NCI-H2227 treated with DMSO at 0.1 percent for 48 hours (cell line): ENCODE data around the gene IRF2.

Experiments
- DNase-seq: peaks from one replicate; lab custom pipeline; 2025; lab: John Stamatoyannopoulos, UW

The IRF2 gene

GRCh38 chr4:184474263-184475095, at the start of gene IRF2:
Gene IRF2 (minus strand): TSS chr4:184474550. CDS start chr4:184429064, 45,486 bp downstream.
- DNase-seq, result peak; percentile 90

- DNase-seq, result no peak
These were observed 41.3 kb upstream of the IRF2 start for GRCh38 chr4:184515606-184516005.

GRCh38 chr4:184514121-184514988, 40.0 kb upstream of the IRF2 start:
- DNase-seq, result peak; percentile 5

- DNase-seq, result no peak
These were observed 39.4 kb upstream of the IRF2 start for GRCh38 chr4:184513802-184514120.

GRCh38 chr4:184511156-184511555, 36.8 kb upstream of the IRF2 start:
- no peak for DNase-seq

- DNase-seq, result no peak
These were observed 36.1 kb upstream of the IRF2 start for GRCh38 chr4:184510401-184510800.

GRCh38 chr4:184506527-184507121, 32.3 kb upstream of the IRF2 start:
- DNase-seq, result no peak

- no peak for DNase-seq
These were observed 30.0 kb upstream of the IRF2 start for GRCh38 chr4:184504385-184504784.

- DNase-seq, result no peak
These were observed 29.5 kb upstream of the IRF2 start for GRCh38 chr4:184503869-184504300.

GRCh38 chr4:184500748-184501589, 26.6 kb upstream of the IRF2 start:
- no peak for DNase-seq

- no peak for DNase-seq
These were observed 25.6 kb upstream of the IRF2 start for GRCh38 chr4:184499996-184500395.

GRCh38 chr4:184498598-184498997, 24.2 kb upstream of the IRF2 start:
- DNase-seq, result no peak

GRCh38 chr4:184489771-184490170, 15.4 kb upstream of the IRF2 start:
- no peak for DNase-seq

- DNase-seq, result no peak
These were observed 13.2 kb upstream of the IRF2 start for GRCh38 chr4:184487503-184487902.

- DNase-seq, result no peak
These were observed 10.9 kb upstream of the IRF2 start for GRCh38 chr4:184485279-184485678.

GRCh38 chr4:184481544-184481943, 7.2 kb upstream of the IRF2 start:
- DNase-seq, result no peak

- DNase-seq, result no peak
These were observed 5.2 kb upstream of the IRF2 start for GRCh38 chr4:184479516-184479950.

- DNase-seq, result peak; percentile 24
These were observed 3.0 kb upstream of the IRF2 start for GRCh38 chr4:184477201-184477999.

GRCh38 chr4:184476695-184477094, 2.3 kb upstream of the IRF2 start:
- DNase-seq, result no peak

- no peak for DNase-seq
These were observed 1.1 kb upstream of the IRF2 start for GRCh38 chr4:184475498-184475897.

- DNase-seq, result no peak
These were observed 729 bp upstream of the IRF2 start for GRCh38 chr4:184475096-184475461.
